Natural killer cell treated with Interleukin-12 subunit alpha and Interleukin-12 subunit beta and Interleukin-15 and Interleukin-18, amount 100 ng/mL, for 72 hours (primary cell): Measurements from ENCODE around the gene MBOAT1. TPM values are rescaled to one million over a fixed set of nuclear protein-coding genes. Genes with fewer than 3 reads are reported as not detected.
A peak's percentile ranks its signal among the peaks of the same experiment; 100 is the strongest.
"Not testable (repeated sequence)": the region's sequence is repeated elsewhere in the genome, so short reads cannot be mapped to it uniquely, and the experiment has no call there.

Experiments
- ATAC-seq, 2 donors: fragments of 150-1000 bp; cut with Tn5 transposase in 1 of 2; sonication (Bioruptor Pico), chemical (Tn5 transposase) in 1 of 2; 2 replicates each; pipeline ENCODE4 v1.10.0; 2021
- DNase-seq: peaks from one replicate; pipeline ENCODE4 v3.0.0; 2022; ENCODE audit warnings: low spot score
- H3K27ac Mint-ChIP-seq, 2 donors: 1 replicate in 1 of 2; 2 replicates in 1 of 2; pipeline ENCODE4 v1.8.0; 2022; ENCODE audit warnings: mixed read lengths in 2 of 2, mild to moderate bottlenecking in 1 of 2, moderate library complexity in 1 of 2
- H3K27me3 Mint-ChIP-seq, 2 donors: 1 replicate in 1 of 2; 2 replicates in 1 of 2; pipeline ENCODE4 v1.8.0; 2022; ENCODE audit warnings: mixed read lengths in 2 of 2
- H3K36me3 Mint-ChIP-seq: one replicate; pipeline ENCODE4 v1.8.0; 2022; ENCODE audit warnings: mixed read lengths
- H3K4me1 Mint-ChIP-seq, 2 donors: 1 replicate in 1 of 2; 2 replicates in 1 of 2; pipeline ENCODE4 v1.8.0; 2022; ENCODE audit warnings: low read depth in 2 of 2, mixed read lengths in 2 of 2, mild to moderate bottlenecking in 1 of 2
- H3K4me3 Mint-ChIP-seq: one replicate; pipeline ENCODE4 v1.8.0; 2022; ENCODE audit warnings: mixed read lengths
- H3K9me3 Mint-ChIP-seq: 2 replicates; pipeline ENCODE4 v1.8.0; 2022; ENCODE audit warnings: mixed read lengths
- total RNA-seq, 2 donors: library from RNA; stranded (reverse); gene quantifications; one replicate each; pipeline ENCODE4 v1.2.3, GENCODE V29; 2022

MBOAT1 gene, protein sequence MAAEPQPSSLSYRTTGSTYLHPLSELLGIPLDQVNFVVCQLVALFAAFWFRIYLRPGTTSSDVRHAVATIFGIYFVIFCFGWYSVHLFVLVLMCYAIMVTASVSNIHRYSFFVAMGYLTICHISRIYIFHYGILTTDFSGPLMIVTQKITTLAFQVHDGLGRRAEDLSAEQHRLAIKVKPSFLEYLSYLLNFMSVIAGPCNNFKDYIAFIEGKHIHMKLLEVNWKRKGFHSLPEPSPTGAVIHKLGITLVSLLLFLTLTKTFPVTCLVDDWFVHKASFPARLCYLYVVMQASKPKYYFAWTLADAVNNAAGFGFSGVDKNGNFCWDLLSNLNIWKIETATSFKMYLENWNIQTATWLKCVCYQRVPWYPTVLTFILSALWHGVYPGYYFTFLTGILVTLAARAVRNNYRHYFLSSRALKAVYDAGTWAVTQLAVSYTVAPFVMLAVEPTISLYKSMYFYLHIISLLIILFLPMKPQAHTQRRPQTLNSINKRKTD
- 1 to 10 TPM; 1.9 to 4.7 TPM for total RNA-seq

GRCh38 chr6:20212392-20213111 lies at the start of gene MBOAT1:
MBOAT1 (minus strand) TSS chr6:20212469; CDS start chr6:20212234, 235 bp downstream.
- H3K9me3 Mint-ChIP-seq = no peaks in the 10 kb centered on the region
- H3K4me3 Mint-ChIP-seq = peak within 1 kb of the TSS; percentile 96
- no peaks in the 10 kb centered on the region for H3K36me3 Mint-ChIP-seq
- peak within 1 kb of the TSS; percentile 72 to 77 for H3K27ac Mint-ChIP-seq
- ATAC-seq = peak; percentile 88 to 92
- peaks cover 20 to 23% of the 10 kb centered on the region in 2 donors for H3K4me1 Mint-ChIP-seq
- peak; percentile 67 for DNase-seq
- H3K27me3 Mint-ChIP-seq = peaks cover 12 to 16% of the 10 kb centered on the region in 2 donors

- DNase-seq (no peak), ATAC-seq (no peak)
- Mint-ChIP-seq H3K9me3 (no peaks in the 10 kb centered on the region), H3K4me1 (no peaks in the 10 kb centered on the region), H3K27ac (no peak overlapping the region), H3K27me3 (peaks cover 6 to 22% of the 10 kb centered on the region in 2 donors), H3K36me3 (no peaks in the 10 kb centered on the region), H3K4me3 (no peak overlapping the region)
Measured at GRCh38 chr6:20261685-20262084, 49.4 kb upstream of the MBOAT1 start.

- ATAC-seq (no peak), DNase-seq (no peak)
- no peaks in the 10 kb centered on the region for H3K4me1 Mint-ChIP-seq
- no peaks in the 10 kb centered on the region for H3K36me3 Mint-ChIP-seq
- peaks cover 3 to 17% of the 10 kb centered on the region in 2 donors for H3K27me3 Mint-ChIP-seq
- no peak overlapping the region for H3K27ac Mint-ChIP-seq
- H3K9me3 Mint-ChIP-seq = no peaks in the 10 kb centered on the region
- no peak overlapping the region for H3K4me3 Mint-ChIP-seq
Measured at GRCh38 chr6:20260360-20260759, 48.1 kb upstream of the MBOAT1 start.

GRCh38 chr6:20259316-20260049 lies 47.2 kb upstream of the MBOAT1 start:
- H3K9me3 Mint-ChIP-seq = no peaks in the 10 kb centered on the region
- ATAC-seq (no peak), DNase-seq (no peak)
- peaks cover 3 to 15% of the 10 kb centered on the region in 2 donors for H3K27me3 Mint-ChIP-seq
- no peaks in the 10 kb centered on the region for H3K4me1 Mint-ChIP-seq
- H3K27ac Mint-ChIP-seq = no peak overlapping the region
- H3K36me3 Mint-ChIP-seq = no peaks in the 10 kb centered on the region
- no peak overlapping the region for H3K4me3 Mint-ChIP-seq

- H3K9me3 Mint-ChIP-seq = no peaks in the 10 kb centered on the region
- peaks cover 0 to 10% of the 10 kb centered on the region in 2 donors for H3K27me3 Mint-ChIP-seq
- H3K4me1 Mint-ChIP-seq = no peaks in the 10 kb centered on the region
- no peaks in the 10 kb centered on the region for H3K36me3 Mint-ChIP-seq
- no peak overlapping the region for H3K27ac Mint-ChIP-seq
- DNase-seq (no peak), ATAC-seq (no peak)
- H3K4me3 Mint-ChIP-seq = no peak overlapping the region
Measured at GRCh38 chr6:20255428-20255827, 43.2 kb upstream of the MBOAT1 start.

DNA sequence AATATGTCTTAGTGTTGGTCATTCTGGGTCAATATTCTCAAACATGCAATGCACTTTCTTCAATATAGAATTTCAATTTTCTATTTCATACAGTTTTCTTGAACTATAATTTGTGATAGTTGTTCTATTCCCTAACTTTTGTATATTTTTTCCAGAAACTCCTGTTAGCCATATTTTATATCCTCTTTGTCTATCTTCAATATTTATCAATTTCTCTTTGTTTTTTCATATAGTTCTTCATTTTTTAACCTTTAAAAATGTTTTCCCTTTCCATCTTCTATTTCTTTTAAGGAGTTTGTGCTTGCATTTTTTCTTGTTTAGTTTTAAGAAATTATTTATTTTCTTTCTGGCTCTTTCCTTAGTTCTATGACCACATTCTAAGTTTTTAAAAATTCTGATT lies 42.0 kb upstream of the MBOAT1 start:
- ATAC-seq = no peak
- no peak for DNase-seq
- H3K27me3 Mint-ChIP-seq = peaks cover 0 to 7% of the 10 kb centered on the region in 2 donors
- H3K36me3 Mint-ChIP-seq = no peaks in the 10 kb centered on the region
- no peaks in the 10 kb centered on the region for H3K4me1 Mint-ChIP-seq
- H3K9me3 Mint-ChIP-seq = no peaks in the 10 kb centered on the region
- no peak overlapping the region for H3K4me3 Mint-ChIP-seq
- H3K27ac Mint-ChIP-seq = no peak overlapping the region

- no peak overlapping the region for H3K4me3 Mint-ChIP-seq
- H3K27ac Mint-ChIP-seq = no peak overlapping the region
Measured at GRCh38 chr6:20253021-20253420, 40.8 kb upstream of the MBOAT1 start.

GRCh38 chr6:20252311-20252710 lies 40.0 kb upstream of the MBOAT1 start:
- DNase-seq (no peak), ATAC-seq (no peak)
- no peaks in the 10 kb centered on the region for H3K9me3 Mint-ChIP-seq
- H3K4me3 Mint-ChIP-seq = no peak overlapping the region
- H3K27ac Mint-ChIP-seq = no peak overlapping the region
- no peaks in the 10 kb centered on the region for H3K4me1 Mint-ChIP-seq
- H3K36me3 Mint-ChIP-seq = no peaks in the 10 kb centered on the region
- H3K27me3 Mint-ChIP-seq = peaks cover 0 to 7% of the 10 kb centered on the region in 2 donors

More at GRCh38 chr6:20253021-20253420, 40.8 kb upstream of the MBOAT1 start:
- H3K9me3 Mint-ChIP-seq = no peaks in the 10 kb centered on the region
- H3K4me1 Mint-ChIP-seq = no peaks in the 10 kb centered on the region
- peaks cover 0 to 7% of the 10 kb centered on the region in 2 donors for H3K27me3 Mint-ChIP-seq
- ATAC-seq = no peak
- DNase-seq = no peak
- H3K36me3 Mint-ChIP-seq = no peaks in the 10 kb centered on the region

GRCh38 chr6:20251525-20251924 lies 39.3 kb upstream of the MBOAT1 start:
- no peak for ATAC-seq
- H3K27ac Mint-ChIP-seq = no peak overlapping the region
- H3K4me1 Mint-ChIP-seq = no peaks in the 10 kb centered on the region
- no peak overlapping the region for H3K4me3 Mint-ChIP-seq
- no peaks in the 10 kb centered on the region for H3K9me3 Mint-ChIP-seq
- peaks cover 0 to 7% of the 10 kb centered on the region in 2 donors for H3K27me3 Mint-ChIP-seq
- no peaks in the 10 kb centered on the region for H3K36me3 Mint-ChIP-seq
- no peak for DNase-seq

- Mint-ChIP-seq H3K9me3 (no peaks in the 10 kb centered on the region), H3K36me3 (no peaks in the 10 kb centered on the region)
- no peak for DNase-seq
Measured at GRCh38 chr6:20246125-20246524, 33.9 kb upstream of the MBOAT1 start.

DNA sequence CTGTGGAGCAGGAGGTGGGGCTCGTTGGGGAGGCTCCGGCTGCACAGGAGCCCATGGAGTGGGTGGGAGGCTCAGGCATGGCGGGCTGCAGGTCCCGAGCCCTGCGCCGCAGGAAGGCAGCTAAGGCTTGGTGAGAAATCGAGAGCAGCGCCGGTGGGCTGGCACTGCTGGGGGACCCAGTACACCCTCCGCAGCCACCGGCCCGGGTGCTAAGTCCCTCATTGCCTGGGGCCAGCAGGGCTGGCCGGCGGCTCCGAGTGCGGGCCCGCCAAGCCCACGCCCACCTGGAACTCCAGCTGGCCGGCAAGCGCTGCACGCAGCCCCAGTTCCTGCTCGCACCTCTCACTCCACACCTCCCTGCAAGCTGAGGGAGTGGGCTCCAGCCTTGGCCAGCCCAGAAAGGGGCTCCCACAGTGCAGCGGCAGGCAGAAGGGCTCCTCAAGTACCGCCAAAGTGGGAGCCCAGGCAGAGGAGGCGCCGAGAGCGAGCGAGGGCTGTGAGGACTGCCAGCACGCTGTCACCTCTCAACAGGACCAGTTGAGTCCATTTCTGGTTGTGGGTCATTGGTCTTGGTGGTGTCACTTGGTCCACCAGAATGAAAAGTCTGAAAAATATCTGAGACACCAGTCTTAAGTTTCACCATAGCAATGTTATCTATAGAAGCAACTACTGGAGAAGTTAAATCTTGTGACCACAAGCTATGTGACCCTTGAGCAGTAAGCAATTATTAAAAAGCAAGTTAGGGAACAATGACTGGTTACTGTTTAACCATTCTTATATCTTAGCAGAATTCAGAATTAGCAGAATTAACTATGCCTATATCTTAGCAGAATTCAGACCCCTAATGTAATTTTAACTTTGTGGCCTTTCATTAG lies 32.8 kb upstream of the MBOAT1 start:
- H3K27me3 Mint-ChIP-seq, ATAC-seq, H3K4me1 Mint-ChIP-seq, DNase-seq, H3K4me3 Mint-ChIP-seq, H3K36me3 Mint-ChIP-seq, H3K9me3 Mint-ChIP-seq, H3K27ac Mint-ChIP-seq: not testable (repeated sequence)

More at GRCh38 chr6:20246125-20246524, 33.9 kb upstream of the MBOAT1 start:
- Mint-ChIP-seq H3K27ac (no peak overlapping the region), H3K27me3 (no peaks in the 10 kb centered on the region), H3K4me1 (no peaks in the 10 kb centered on the region), H3K4me3 (no peak overlapping the region)
- ATAC-seq = no peak

- no peak for ATAC-seq
- H3K27me3 Mint-ChIP-seq = no peaks in the 10 kb centered on the region
Measured at GRCh38 chr6:20243288-20243687, 31.0 kb upstream of the MBOAT1 start.

DNA sequence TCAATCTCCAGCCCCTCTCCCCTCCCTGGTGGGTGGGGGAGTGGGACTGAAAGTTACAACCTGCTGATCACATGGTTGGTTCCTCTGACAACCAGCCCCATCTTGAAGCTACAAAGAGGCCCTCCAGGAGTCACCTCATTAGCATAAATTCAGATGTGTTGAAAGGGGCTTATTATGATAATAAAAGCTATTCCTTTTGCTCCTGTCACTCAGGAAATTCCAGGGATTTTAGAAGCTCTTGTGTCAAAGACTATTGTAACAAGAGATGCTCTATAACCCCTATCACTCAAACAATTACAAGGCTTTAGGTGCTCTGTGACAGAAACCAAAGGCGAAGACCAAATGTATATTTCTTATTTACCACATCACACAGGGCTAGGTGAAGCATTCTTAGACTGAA lies 30.1 kb upstream of the MBOAT1 start:
- Mint-ChIP-seq H3K27ac (no peak overlapping the region), H3K36me3 (no peaks in the 10 kb centered on the region), H3K9me3 (no peaks in the 10 kb centered on the region), H3K27me3 (no peaks in the 10 kb centered on the region), H3K4me3 (no peak overlapping the region), H3K4me1 (no peaks in the 10 kb centered on the region)
- no peak for DNase-seq
- ATAC-seq = no peak

More at GRCh38 chr6:20243288-20243687, 31.0 kb upstream of the MBOAT1 start:
- H3K36me3 Mint-ChIP-seq = no peaks in the 10 kb centered on the region
- no peak overlapping the region for H3K4me3 Mint-ChIP-seq
- H3K9me3 Mint-ChIP-seq = no peaks in the 10 kb centered on the region
- DNase-seq = no peak
- no peak overlapping the region for H3K27ac Mint-ChIP-seq
- no peaks in the 10 kb centered on the region for H3K4me1 Mint-ChIP-seq
